A673 (cell line): Measurements from ENCODE around the gene C17orf78. TPM values are rescaled to one million over a fixed set of nuclear protein-coding genes. Genes with fewer than 3 reads are reported as not detected.
"Not testable (repeated sequence)": the region's sequence is repeated elsewhere in the genome, so short reads cannot be mapped to it uniquely, and the experiment has no call there.

Source experiments
- BruUV-seq: library from RNA; stranded (reverse); fragments of 400-500 nt; replicated peaks from 2 replicates; lab custom pipeline; 2021; lab: Mats Ljungman, UMichigan
- CTCF ChIA-PET: fragments of 300-600 bp; sonication (Branson Sonifier 250); formaldehyde crosslinking; loops from one replicate; lab custom pipeline; 2022; ENCODE audit warnings: antibody characterized with exemption; lab: Charles Lee
- POLR2A ChIA-PET: fragments of 300-600 bp; sonication (Branson Sonifier 250); formaldehyde crosslinking; loops from one replicate; lab custom pipeline; 2022; ENCODE audit warnings: antibody characterized with exemption; ENCODE audit not compliant: low non-redundant PET; lab: Charles Lee
- DNase-seq: peaks from one replicate; pipeline ENCODE4 v3.0.0-alpha.2; 2015; ENCODE audit warnings: low spot score
- H3K27ac ChIP-seq: fragments of 200-600 bp; sonication (generic); 2 replicates; pipeline ENCODE4 v1.5.1; 2016; ENCODE audit warnings: mixed run types, low read depth, mild to moderate bottlenecking, mixed read lengths, antibody characterized with exemption, low read length; ENCODE audit not compliant: poor library complexity, severe bottlenecking
- H3K27me3 ChIP-seq: fragments of 200-600 bp; sonication (generic); replicated peaks from 2 replicates; pipeline ENCODE4 v1.6.1; 2017; ENCODE audit warnings: mixed run types, low read depth, mild to moderate bottlenecking, mixed read lengths, antibody characterized with exemption, low read length; ENCODE audit not compliant: insufficient read depth, poor library complexity
- H3K36me3 ChIP-seq: fragments of 200-600 bp; sonication (generic); 2 replicates; pipeline ENCODE4 v1.6.1; 2016; ENCODE audit warnings: mixed run types, mild to moderate bottlenecking, mixed read lengths, antibody characterized with exemption, low read length; ENCODE audit not compliant: insufficient read depth, poor library complexity, severe bottlenecking
- H3K4me1 ChIP-seq: fragments of 200-600 bp; sonication (generic); 2 replicates; pipeline ENCODE4 v1.6.1; 2017; ENCODE audit warnings: mixed run types, mild to moderate bottlenecking, mixed read lengths, antibody characterized with exemption, low read length; ENCODE audit not compliant: insufficient read depth, poor library complexity, severe bottlenecking
- H3K4me3 ChIP-seq: fragments of 200-600 bp; sonication (generic); 2 replicates; pipeline ENCODE4 v1.5.1; 2016; ENCODE audit warnings: low read depth, mixed run types, mild to moderate bottlenecking, mixed read lengths, low read length; ENCODE audit not compliant: poor library complexity, severe bottlenecking
- H3K9me3 ChIP-seq: fragments of 200-600 bp; sonication (generic); 2 replicates; pipeline ENCODE4 v1.6.1; 2016; ENCODE audit warnings: mixed run types, low read depth, mild to moderate bottlenecking, mixed read lengths, antibody characterized with exemption, low read length; ENCODE audit not compliant: poor library complexity, severe bottlenecking
- EZH2 ChIP-seq: fragments of 200-600 bp; sonication (generic); IDR thresholded peaks from 2 replicates; pipeline ENCODE4 v1.6.1; 2017; ENCODE audit warnings: borderline replicate concordance, low read depth, mild to moderate bottlenecking, mixed read lengths, antibody characterized with exemption, low read length; ENCODE audit not compliant: poor library complexity, severe bottlenecking
- intact Hi-C: fragments of 100-400 bp; cut with micrococcal nuclease; formaldehyde crosslinking; loops from one replicate; pipeline ENCODE4 v1.10.0; 2022; ENCODE audit not compliant: unreplicated experiment
- total RNA-seq: library from RNA; stranded (reverse); gene quantifications from 2 replicates; pipeline ENCODE4 v1.2.3, GENCODE V29; 2021
- TF ChIP-seq, protein P1 (sequence below): fragments of 300-800, 200-600 bp; sonication (generic); conservative IDR thresholded peaks from 2 replicates; pipeline ENCODE4 v1.5.1; 2017; ENCODE audit warnings: low read depth, mild to moderate bottlenecking, antibody characterized with exemption, low read length, moderate library complexity, mixed read lengths

Gene C17orf78
- total RNA-seq, 1 experiment from 2014 or later = not detected

DNA sequence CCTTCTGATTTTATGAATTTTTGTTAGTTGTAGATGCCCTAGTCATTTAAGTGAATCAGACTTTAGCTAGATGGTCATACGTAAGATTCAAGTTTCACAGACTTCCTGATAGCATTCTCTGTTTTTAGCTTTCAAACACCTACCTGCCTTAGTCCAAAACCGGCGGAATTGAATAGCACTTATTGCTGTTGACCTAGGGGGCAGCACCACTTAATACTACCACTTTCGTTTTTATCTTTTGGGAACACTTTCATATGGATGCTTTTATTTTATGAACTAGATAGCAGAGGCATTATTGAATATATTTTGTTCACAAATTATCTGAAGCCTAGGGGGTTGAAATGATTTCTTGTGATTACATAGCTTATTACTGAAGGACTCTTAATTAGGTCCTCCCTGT lies 62.4 kb downstream of the C17orf78 start:
- no TSS peak for BruUV-seq
- H3K4me3 ChIP-seq = no peak overlapping the region

DNA sequence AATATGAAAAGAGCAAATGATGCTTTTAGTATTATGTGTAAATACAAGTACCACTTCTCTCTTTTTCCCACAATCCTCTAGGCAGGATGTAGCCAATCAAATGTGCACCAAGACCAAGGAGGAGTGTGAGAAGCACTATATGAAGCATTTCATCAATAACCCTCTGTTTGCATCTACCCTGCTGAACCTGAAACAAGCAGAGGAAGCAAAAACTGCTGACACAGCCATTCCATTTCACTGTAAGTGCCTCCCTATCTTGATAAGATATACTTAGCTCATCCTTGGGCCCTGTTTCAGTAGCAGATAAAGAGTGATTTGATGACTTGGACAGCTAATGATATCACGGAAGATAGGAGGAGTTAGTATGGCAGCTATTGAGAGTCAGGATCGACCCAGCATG lies 64.6 kb downstream of the C17orf78 start:
- POLR2A ChIA-PET = no interaction called here
- no peaks in the 10 kb centered on the region for H3K9me3 ChIP-seq
- intact Hi-C loops = no loop called here
- CTCF ChIA-PET = no interaction called here
- no peaks in the 10 kb centered on the region for H3K4me1 ChIP-seq
- H3K27me3 ChIP-seq = no peaks in the 10 kb centered on the region
- BruUV-seq = no TSS peak
- no peak overlapping the region for H3K27ac ChIP-seq
- no peak overlapping the region for H3K4me3 ChIP-seq
- no peak for DNase-seq
- TF ChIP-seq, protein P1, sequence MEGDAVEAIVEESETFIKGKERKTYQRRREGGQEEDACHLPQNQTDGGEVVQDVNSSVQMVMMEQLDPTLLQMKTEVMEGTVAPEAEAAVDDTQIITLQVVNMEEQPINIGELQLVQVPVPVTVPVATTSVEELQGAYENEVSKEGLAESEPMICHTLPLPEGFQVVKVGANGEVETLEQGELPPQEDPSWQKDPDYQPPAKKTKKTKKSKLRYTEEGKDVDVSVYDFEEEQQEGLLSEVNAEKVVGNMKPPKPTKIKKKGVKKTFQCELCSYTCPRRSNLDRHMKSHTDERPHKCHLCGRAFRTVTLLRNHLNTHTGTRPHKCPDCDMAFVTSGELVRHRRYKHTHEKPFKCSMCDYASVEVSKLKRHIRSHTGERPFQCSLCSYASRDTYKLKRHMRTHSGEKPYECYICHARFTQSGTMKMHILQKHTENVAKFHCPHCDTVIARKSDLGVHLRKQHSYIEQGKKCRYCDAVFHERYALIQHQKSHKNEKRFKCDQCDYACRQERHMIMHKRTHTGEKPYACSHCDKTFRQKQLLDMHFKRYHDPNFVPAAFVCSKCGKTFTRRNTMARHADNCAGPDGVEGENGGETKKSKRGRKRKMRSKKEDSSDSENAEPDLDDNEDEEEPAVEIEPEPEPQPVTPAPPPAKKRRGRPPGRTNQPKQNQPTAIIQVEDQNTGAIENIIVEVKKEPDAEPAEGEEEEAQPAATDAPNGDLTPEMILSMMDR = no peak
- no peak for TF ChIP-seq EZH2
- H3K36me3 ChIP-seq = peaks cover 24% of the 10 kb centered on the region

More for the DNA sequence above, 62.4 kb downstream of the C17orf78 start:
- no peak for TF ChIP-seq EZH2
- TF ChIP-seq, protein P1 = 0 out of 2 replicates have a peak, but pooled peaks have one; percentile 17
- Histone ChIP-seq H3K27me3 (no peaks in the 10 kb centered on the region), H3K27ac (no peak overlapping the region), H3K4me1 (no peaks in the 10 kb centered on the region), H3K9me3 (no peaks in the 10 kb centered on the region), H3K36me3 (peaks cover 24% of the 10 kb centered on the region)
- no peak for DNase-seq
- intact Hi-C loops = no loop called here
- CTCF ChIA-PET = no interaction called here
- POLR2A ChIA-PET = interaction anchor here (0.6 kb wide), 1 partner anchor 22 kb away, joined by 9 read pairs; no protein-coding TSS in a partner anchor

DNA sequence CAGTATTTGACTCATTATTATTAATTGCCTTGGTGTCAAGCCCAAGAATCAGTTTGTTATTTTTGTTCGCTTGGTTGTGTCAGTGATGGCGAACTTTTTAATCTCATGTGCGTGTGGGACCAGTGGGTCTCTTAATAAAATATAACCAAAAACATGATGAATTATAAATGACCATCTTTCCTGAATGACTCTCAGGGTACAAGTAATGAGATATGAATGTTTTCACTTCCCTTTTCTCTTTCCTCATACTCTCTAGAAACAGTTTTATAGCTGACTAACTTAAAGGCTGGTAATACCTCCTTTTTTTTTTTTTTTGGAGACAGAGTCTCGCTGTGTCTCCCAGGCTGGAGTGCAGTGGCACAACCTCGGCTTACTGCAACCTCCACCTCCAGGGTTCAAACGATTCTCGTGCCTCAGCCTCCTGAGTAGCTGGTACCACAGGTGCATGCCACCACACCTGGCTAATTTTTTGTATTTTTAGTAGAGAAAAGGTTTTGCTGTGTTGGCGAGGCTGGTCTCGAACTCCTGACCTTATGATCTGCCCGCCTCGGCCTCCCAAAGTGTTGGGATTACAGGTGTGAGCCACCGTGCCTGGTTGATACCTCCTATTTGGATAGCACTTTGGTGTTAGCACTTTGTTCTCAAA lies 65.7 kb downstream of the C17orf78 start:
- peaks cover 23% of the 10 kb centered on the region for H3K36me3 ChIP-seq
- DNase-seq, H3K27me3 ChIP-seq, H3K4me1 ChIP-seq, POLR2A ChIA-PET, H3K4me3 ChIP-seq, intact Hi-C loops, BruUV-seq, CTCF ChIA-PET, H3K27ac ChIP-seq, H3K9me3 ChIP-seq: not testable (repeated sequence)

Other genes with a start within 250 kb of the C17orf78 start
- 68.3 and 79.2 TPM in 2 replicates for gene ACACA, start 30.9 kb downstream of the C17orf78 start, total RNA-seq
- gene TADA2A, start 30.9 kb downstream of the C17orf78 start, total RNA-seq = 17.9 and 21.4 TPM in 2 replicates
- 13.8 and 14.0 TPM in 2 replicates for gene DUSP14, start 113.9 kb downstream of the C17orf78 start, total RNA-seq
- 21.3 and 22.5 TPM in 2 replicates for gene SYNRG, start 233.4 kb downstream of the C17orf78 start, total RNA-seq